Measurements from ENCODE around the gene MEPE.
"Not testable (repeated sequence)": the region's sequence is repeated elsewhere in the genome, so short reads cannot be mapped to it uniquely, and the experiment has no call there.

MEPE gene

GRCh38 chr4:87881115-87881514 lies 48.3 kb downstream of the MEPE start:
- no peak for DNase-seq (ENCODE audit: low read depth in 4 of 4, low spot score in 1 of 4)

GRCh38 chr4:87882321-87882720 lies 49.6 kb downstream of the MEPE start:
- DNase-seq (ENCODE audit: low read depth in 4 of 4, low spot score in 1 of 4) = no peak

- DNase-seq (ENCODE audit: low read depth in 4 of 4, low spot score in 1 of 4) = no peak
Measured at GRCh38 chr4:87882861-87883260, 50.1 kb downstream of the MEPE start.

GRCh38 chr4:87884976-87885549 lies 52.3 kb downstream of the MEPE start:
- no peak for DNase-seq (ENCODE audit: low read depth in 4 of 4, low spot score in 1 of 4)

- DNase-seq (ENCODE audit: low read depth in 4 of 4, low spot score in 1 of 4) = no peak
Measured at GRCh38 chr4:87886083-87886482, 53.3 kb downstream of the MEPE start.

- DNase-seq (ENCODE audit: low read depth in 4 of 4, low spot score in 1 of 4) = not testable (repeated sequence)
Measured at GRCh38 chr4:87890753-87891152, 58.0 kb downstream of the MEPE start.

GRCh38 chr4:87895964-87896621 lies 63.3 kb downstream of the MEPE start:
- peak in 1 of 4 experiments; percentile 13 for DNase-seq (ENCODE audit: low read depth in 4 of 4, low spot score in 1 of 4)

All from stimulated activated CD4-positive, alpha-beta T cell treated with anti-CD3 and anti-CD28 coated beads, Interleukin-1b, Interleukin-23, amount 100 ng/mL, for 24 hours (primary cell).